Large intestine (tissue), 3 donors: ENCODE data around the gene NUTF2. TPM values are rescaled to one million over a fixed set of nuclear protein-coding genes. Genes with fewer than 3 reads are reported as not detected.

Experiments
- DNase-seq, 2 donors: peaks; one replicate each; pipeline versions ENCODE4 v3.0.0 to v3.0.0-alpha.2; 2013
- H3K27ac ChIP-seq: one replicate; pipeline ENCODE4 v1.5.1; 2013; ENCODE audit warnings: low read length
- H3K27me3 ChIP-seq: 2 replicates; pipeline ENCODE4 v1.6.1; 2013; ENCODE audit warnings: low read length; ENCODE audit not compliant: control insufficient read depth, insufficient read depth
- H3K36me3 ChIP-seq: 2 replicates; pipeline ENCODE4 v1.6.1; 2013; ENCODE audit warnings: low read length; ENCODE audit not compliant: control insufficient read depth, insufficient read depth
- H3K4me1 ChIP-seq: one replicate; pipeline ENCODE4 v1.6.1; 2013; ENCODE audit warnings: low read length; ENCODE audit not compliant: control insufficient read depth, insufficient read depth
- H3K4me3 ChIP-seq: one replicate; pipeline ENCODE4 v1.5.1; 2013; ENCODE audit warnings: low read length
- H3K9me3 ChIP-seq: one replicate; pipeline ENCODE4 v1.6.1; 2013; ENCODE audit warnings: mild to moderate bottlenecking, low read depth, low read length, moderate library complexity; ENCODE audit not compliant: control insufficient read depth
- WGBS: methylation state at CpG from one replicate; pipeline ENCODE4 v1.1.5; 2013; ENCODE audit warnings: low lambda C conversion rate; ENCODE audit not compliant: insufficient coverage; 5-methylcytosine and 5-hydroxymethylcytosine counted together
- polyA plus RNA-seq: library from polyadenylated mRNA; unstranded; fragments of 120-200 nt; gene quantifications from one replicate; pipeline ENCODE4 v1.2.1, GENCODE V29; 2013

The NUTF2 gene
- polyA plus RNA-seq, 1 donor, result 123 TPM

GRCh38 chr16:67872631-67873434 lies 26.1 kb downstream of the NUTF2 start, which contains the start of gene EDC4:
Gene EDC4 (plus strand): TSS chr16:67873052. CDS start chr16:67873262, 210 bp downstream.
- H3K4me3 ChIP-seq, result peak within 1 kb of the TSS; percentile 83
- WGBS, result 0% methylated on average over 1 of the region's 72 CpGs
- peaks cover 8% of the 10 kb centered on the region for H3K4me1 ChIP-seq
- H3K9me3 ChIP-seq, result no peaks in the 10 kb centered on the region
- peaks cover 54% of the 10 kb centered on the region for H3K36me3 ChIP-seq
- H3K27me3 ChIP-seq, result no peaks in the 10 kb centered on the region
- H3K27ac ChIP-seq, result peak within 1 kb of the TSS; percentile 56
- peak in 1 of 2 donors; percentile 81 for DNase-seq

GRCh38 chr16:67873435-67874370 lies 27.0 kb downstream of the NUTF2 start:
- peaks cover 8% of the 10 kb centered on the region for H3K4me1 ChIP-seq
- H3K27me3 ChIP-seq, result no peaks in the 10 kb centered on the region
- no peaks in the 10 kb centered on the region for H3K9me3 ChIP-seq
- peak overlapping the region; percentile 83 for H3K4me3 ChIP-seq
- peak in 1 of 2 donors; percentile 68 for DNase-seq
- WGBS, result no CpG with 5 or more reads among the region's 23 CpGs
- peak overlapping the region; percentile 56 for H3K27ac ChIP-seq
- H3K36me3 ChIP-seq, result peaks cover 54% of the 10 kb centered on the region

DNA sequence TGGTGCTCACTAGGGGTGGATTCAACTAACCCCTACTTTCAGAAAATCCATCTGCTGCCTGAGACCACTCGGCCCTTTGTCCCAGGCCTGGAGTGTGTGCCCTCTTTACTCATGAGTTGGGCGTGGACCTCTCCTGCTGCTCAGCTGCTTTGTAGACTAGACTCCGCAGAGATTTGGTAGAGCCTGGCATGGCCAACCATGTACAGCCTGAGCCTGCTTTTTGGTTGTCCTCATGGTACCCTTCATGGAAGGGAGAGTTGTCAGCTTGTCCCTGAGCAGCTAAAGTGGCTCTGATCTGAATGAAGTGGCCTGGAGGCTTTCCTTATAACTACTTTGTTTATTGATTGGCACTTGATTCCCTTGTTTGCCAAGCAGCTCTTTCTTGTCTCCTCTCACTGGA lies 27.6 kb downstream of the NUTF2 start:
- WGBS, result no CpG with 5 or more reads among the region's 3 CpGs
- Histone ChIP-seq H3K4me3 (peak overlapping the region; percentile 83), H3K4me1 (peaks cover 8% of the 10 kb centered on the region)

GRCh38 chr16:67877064-67877463 lies 30.3 kb downstream of the NUTF2 start:
- Histone ChIP-seq H3K27me3 (no peaks in the 10 kb centered on the region), H3K9me3 (no peaks in the 10 kb centered on the region), H3K27ac (no peak overlapping the region), H3K4me3 (no peak overlapping the region), H3K4me1 (peaks cover 12% of the 10 kb centered on the region), H3K36me3 (peaks cover 65% of the 10 kb centered on the region)
- DNase-seq, result no peak
- WGBS, result no CpG with 5 or more reads among the region's 11 CpGs

More for the DNA sequence above, 27.6 kb downstream of the NUTF2 start:
- Histone ChIP-seq H3K36me3 (peaks cover 58% of the 10 kb centered on the region), H3K9me3 (no peaks in the 10 kb centered on the region), H3K27ac (peak overlapping the region; percentile 56), H3K27me3 (no peaks in the 10 kb centered on the region)
- DNase-seq, result no peak

DNA sequence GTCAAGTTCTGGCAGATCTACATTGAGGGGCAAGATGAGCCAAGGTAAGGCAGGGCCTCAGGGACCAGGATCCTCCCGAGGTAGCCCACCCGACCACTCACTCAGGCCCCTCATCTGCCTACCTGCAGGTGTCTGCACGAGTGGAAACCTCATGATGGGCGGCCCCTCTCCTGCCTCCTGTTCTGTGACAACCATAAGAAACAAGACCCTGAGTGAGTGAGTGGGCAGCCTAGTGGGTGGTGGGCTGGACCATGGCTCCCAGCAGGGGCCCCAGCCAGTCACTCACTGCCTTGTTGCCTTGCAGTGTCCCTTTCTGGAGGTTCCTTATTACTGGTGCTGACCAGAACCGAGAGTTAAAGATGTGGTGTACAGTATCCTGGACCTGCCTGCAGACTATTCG lies 31.5 kb downstream of the NUTF2 start:
- Histone ChIP-seq H3K4me3 (no peak overlapping the region), H3K36me3 (peaks cover 75% of the 10 kb centered on the region), H3K9me3 (no peaks in the 10 kb centered on the region), H3K27ac (no peak overlapping the region), H3K4me1 (peaks cover 23% of the 10 kb centered on the region), H3K27me3 (no peaks in the 10 kb centered on the region)
- no peak for DNase-seq
- no CpG with 5 or more reads among the region's 6 CpGs for WGBS

- WGBS, result no CpG with 5 or more reads among the region's 9 CpGs
- no peaks in the 10 kb centered on the region for H3K27me3 ChIP-seq
- no peak for DNase-seq
- H3K27ac ChIP-seq, result no peak overlapping the region
- no peak overlapping the region for H3K4me3 ChIP-seq
- H3K4me1 ChIP-seq, result peaks cover 29% of the 10 kb centered on the region
- H3K9me3 ChIP-seq, result no peaks in the 10 kb centered on the region
- peaks cover 81% of the 10 kb centered on the region for H3K36me3 ChIP-seq
Measured at GRCh38 chr16:67878846-67879245, 32.1 kb downstream of the NUTF2 start.

DNA sequence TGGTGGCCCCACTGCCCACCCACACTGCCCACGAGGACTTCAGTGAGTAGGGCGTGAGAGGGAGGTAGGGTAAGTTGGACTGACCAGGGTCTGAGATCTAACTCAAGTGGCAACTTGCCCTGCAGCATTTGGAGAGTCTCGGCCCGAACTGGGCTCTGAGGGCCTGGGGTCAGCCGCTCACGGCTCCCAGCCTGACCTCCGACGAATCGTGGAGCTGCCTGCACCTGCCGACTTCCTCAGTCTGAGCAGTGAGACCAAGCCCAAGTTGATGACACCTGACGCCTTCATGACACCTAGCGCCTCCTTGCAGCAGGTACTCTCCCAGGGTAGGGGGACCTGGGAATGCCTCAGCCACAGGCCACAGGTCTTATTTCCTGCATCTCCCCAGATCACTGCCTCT lies 32.7 kb downstream of the NUTF2 start:
- H3K4me3 ChIP-seq, result no peak overlapping the region
- WGBS, result no CpG with 5 or more reads among the region's 12 CpGs
- H3K36me3 ChIP-seq, result peaks cover 87% of the 10 kb centered on the region
- no peaks in the 10 kb centered on the region for H3K9me3 ChIP-seq
- DNase-seq, result no peak
- no peaks in the 10 kb centered on the region for H3K27me3 ChIP-seq
- H3K4me1 ChIP-seq, result peaks cover 29% of the 10 kb centered on the region
- H3K27ac ChIP-seq, result no peak overlapping the region

DNA sequence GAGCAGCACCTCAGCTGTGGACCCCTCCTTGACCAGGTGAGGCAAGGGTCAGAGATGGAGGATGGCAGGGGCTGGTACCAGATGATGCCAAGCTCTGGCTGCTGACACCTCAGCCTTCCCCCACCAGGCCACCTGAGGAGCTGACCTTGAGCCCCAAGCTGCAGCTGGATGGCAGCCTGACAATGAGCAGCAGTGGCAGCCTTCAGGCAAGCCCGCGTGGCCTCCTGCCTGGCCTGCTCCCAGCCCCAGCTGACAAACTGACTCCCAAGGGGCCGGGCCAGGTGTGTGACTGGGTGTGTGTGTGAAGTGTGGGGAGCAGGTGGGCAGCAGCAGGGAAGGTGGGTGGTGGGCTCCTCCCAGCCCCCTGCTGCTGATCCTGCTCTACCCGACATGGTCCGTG lies 33.2 kb downstream of the NUTF2 start:
- DNase-seq, result no peak
- Histone ChIP-seq H3K4me1 (peaks cover 27% of the 10 kb centered on the region), H3K27me3 (no peaks in the 10 kb centered on the region), H3K27ac (no peak overlapping the region), H3K36me3 (peaks cover 92% of the 10 kb centered on the region), H3K9me3 (no peaks in the 10 kb centered on the region), H3K4me3 (no peak overlapping the region)
- WGBS, result no CpG with 5 or more reads among the region's 5 CpGs

GRCh38 chr16:67880584-67880983 lies 33.9 kb downstream of the NUTF2 start:
- no peak overlapping the region for H3K4me3 ChIP-seq
- no peak overlapping the region for H3K27ac ChIP-seq
- H3K4me1 ChIP-seq, result peaks cover 27% of the 10 kb centered on the region
- DNase-seq, result no peak
- no peaks in the 10 kb centered on the region for H3K9me3 ChIP-seq
- H3K27me3 ChIP-seq, result no peaks in the 10 kb centered on the region
- H3K36me3 ChIP-seq, result peaks cover 98% of the 10 kb centered on the region
- WGBS, result 100% methylated on average over 1 of the region's 13 CpGs

DNA sequence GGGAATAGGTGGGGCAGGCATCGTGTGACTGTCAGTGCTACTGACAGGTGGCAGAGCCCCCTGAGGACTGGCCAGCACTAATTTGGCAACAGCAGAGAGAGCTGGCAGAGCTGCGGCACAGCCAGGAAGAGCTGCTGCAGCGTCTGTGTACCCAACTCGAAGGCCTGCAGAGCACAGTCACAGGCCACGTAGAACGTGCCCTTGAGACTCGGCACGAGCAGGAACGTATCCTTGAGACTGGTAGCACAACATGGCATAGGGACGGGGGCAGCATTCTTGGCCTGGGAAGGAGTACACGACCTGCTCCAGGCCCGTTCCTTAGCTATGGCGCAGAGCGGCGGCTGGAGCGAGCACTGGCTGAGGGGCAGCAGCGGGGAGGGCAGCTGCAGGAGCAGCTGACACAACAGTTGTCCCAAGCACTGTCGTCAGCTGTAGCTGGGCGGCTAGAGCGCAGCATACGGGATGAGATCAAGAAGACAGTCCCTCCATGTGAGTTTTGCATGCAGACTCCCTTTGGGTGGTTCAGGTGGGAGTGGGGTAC lies 35.0 kb downstream of the NUTF2 start:
- H3K4me3 ChIP-seq, result no peak overlapping the region
- H3K4me1 ChIP-seq, result peaks cover 27% of the 10 kb centered on the region
- peaks cover 96% of the 10 kb centered on the region for H3K36me3 ChIP-seq
- no peaks in the 10 kb centered on the region for H3K27me3 ChIP-seq
- DNase-seq, result no peak
- H3K27ac ChIP-seq, result peak overlapping the region; percentile 94
- H3K9me3 ChIP-seq, result no peaks in the 10 kb centered on the region
- no CpG with 5 or more reads among the region's 21 CpGs for WGBS
